K562 (cell line): ENCODE results near the gene NKAPL. TPM values are rescaled to one million over a fixed set of nuclear protein-coding genes. Genes with fewer than 3 reads are reported as not detected.

Source experiments
- CBX5 ChIP-seq: IDR thresholded peaks from 2 replicates; pipeline ENCODE4 v1.6.1; 2014; ENCODE audit warnings: low read depth, borderline replicate concordance
- CC2D1A ChIP-seq: fragments of 450-650 bp; IDR thresholded peaks from 2 replicates; pipeline ENCODE4 v1.6.1; 2017; ENCODE audit warnings: mild to moderate bottlenecking
- CHD2 ChIP-seq: IDR thresholded peaks from 2 replicates; pipeline ENCODE4 v1.6.1; 2011; ENCODE audit warnings: low read depth, low read length
- ETV6 ChIP-seq, 3 experiments: fragments of 150-350 bp in 1 of 3; sonication (generic) in 1 of 3; formaldehyde crosslinking in 1 of 3; IDR thresholded peaks; 2 replicates each; pipeline versions ENCODE4 v1.6.1 to v1.8.0; 2014 to 2022; ENCODE audit warnings: borderline replicate concordance in 2 of 3, low read depth in 2 of 3, antibody characterized with exemption in 1 of 3, low read length in 1 of 3, mild to moderate bottlenecking in 1 of 3, missing genetic modification reagents in 1 of 3
- FOXJ3 ChIP-seq: sonication (generic); formaldehyde crosslinking; IDR thresholded peaks from 2 replicates; pipeline ENCODE4 v1.4.0; 2020; ENCODE audit warnings: mild to moderate bottlenecking, missing genetic modification reagents
- GABPB1 ChIP-seq: sonication (generic); formaldehyde crosslinking; IDR thresholded peaks from 2 replicates; pipeline ENCODE4 v1.8.0; 2022; ENCODE audit warnings: mild to moderate bottlenecking, missing genetic modification reagents
- HDAC2 ChIP-seq: fragments of 450-650 bp; IDR thresholded peaks from 2 replicates; pipeline ENCODE4 v1.6.1; 2016; ENCODE audit warnings: mild to moderate bottlenecking
- HDAC3 ChIP-seq: fragments of 450-650 bp; IDR thresholded peaks from 2 replicates; pipeline ENCODE4 v1.6.1; 2018; ENCODE audit warnings: borderline replicate concordance, mild to moderate bottlenecking, moderate library complexity; ENCODE audit not compliant: partially characterized antibody
- HDGF ChIP-seq: fragments of 450-650 bp; IDR thresholded peaks from 2 replicates; pipeline ENCODE4 v1.6.1; 2016
- MYBL2 ChIP-seq, 2 experiments: fragments of 450-650 bp in 1 of 2; sonication (generic) in 1 of 2; formaldehyde crosslinking in 1 of 2; IDR thresholded peaks; 2 replicates each; pipeline versions ENCODE4 v1.6.1 to v1.8.1; 2017 to 2022; ENCODE audit warnings: borderline replicate concordance in 1 of 2, inconsistent platforms in 1 of 2, low read depth in 1 of 2, mild to moderate bottlenecking in 1 of 2, missing genetic modification reagents in 1 of 2, moderate library complexity in 1 of 2
- NELFE ChIP-seq: IDR thresholded peaks from 2 replicates; pipeline ENCODE4 v1.6.1; 2011; ENCODE audit warnings: mild to moderate bottlenecking; ENCODE audit not compliant: insufficient read depth, insufficient read length
- NR1H2 ChIP-seq: sonication (generic); formaldehyde crosslinking; IDR thresholded peaks from 2 replicates; pipeline ENCODE4 v1.4.0; 2020; ENCODE audit warnings: mild to moderate bottlenecking, missing genetic modification reagents
- NRF1 ChIP-seq, 2 experiments: fragments of 450-650 bp; IDR thresholded peaks in 1 of 2; conservative IDR thresholded peaks in 1 of 2; 2 replicates each; pipeline ENCODE4 v1.6.1; 2014; ENCODE audit warnings: mild to moderate bottlenecking in 2 of 2
- PHB ChIP-seq: fragments of 250-450 bp; sonication (Bioruptor Pico); IDR thresholded peaks from 2 replicates; pipeline ENCODE4 v1.5.0; 2021
- RCOR1 ChIP-seq, 2 experiments: IDR thresholded peaks; 2 replicates each; pipeline ENCODE4 v1.6.1; 2012; ENCODE audit warnings: low read depth in 2 of 2, low read length in 2 of 2, borderline replicate concordance in 1 of 2, improper control_type of control experiment in 1 of 2
- RFX1 ChIP-seq: fragments of 450-650 bp; IDR thresholded peaks from 2 replicates; pipeline ENCODE4 v1.6.1; 2016; ENCODE audit warnings: mild to moderate bottlenecking, moderate library complexity
- SIN3A ChIP-seq, 2 experiments: fragments of 150-350 bp in 1 of 2; IDR thresholded peaks; 2 replicates each; pipeline ENCODE4 v1.6.1; 2011 to 2016; ENCODE audit warnings: borderline replicate concordance in 2 of 2, low read depth in 2 of 2, low read length in 2 of 2, mild to moderate bottlenecking in 2 of 2, moderate library complexity in 2 of 2; ENCODE audit not compliant: control insufficient read depth in 1 of 2
- SIX5 ChIP-seq, 2 experiments: IDR thresholded peaks; 2 replicates each; pipeline ENCODE4 v1.6.1; 2011; ENCODE audit warnings: low read length in 2 of 2, borderline replicate concordance in 1 of 2, low read depth in 1 of 2, mild to moderate bottlenecking in 1 of 2, moderate library complexity in 1 of 2; ENCODE audit not compliant: insufficient read depth in 1 of 2
- SLC30A9 ChIP-seq: fragments of 250-450 bp; sonication (Bioruptor Pico); IDR thresholded peaks from 2 replicates; pipeline ENCODE4 v1.8.0; 2022; ENCODE audit warnings: mild to moderate bottlenecking, moderate library complexity
- SMARCA4 ChIP-seq: fragments of 450-650 bp; IDR thresholded peaks from 2 replicates; pipeline ENCODE4 v1.6.1; 2016
- SMC3 ChIP-seq: conservative IDR thresholded peaks from 2 replicates; pipeline ENCODE4 v1.6.1; 2011; ENCODE audit warnings: low read depth, low read length, improper control_type of control experiment; ENCODE audit not compliant: insufficient read depth
- TGIF2 ChIP-seq: sonication (generic); formaldehyde crosslinking; IDR thresholded peaks from 2 replicates; pipeline ENCODE4 v1.8.1; 2022; ENCODE audit warnings: mild to moderate bottlenecking, missing genetic modification reagents, moderate library complexity
- ZBTB1 ChIP-seq: sonication (generic); formaldehyde crosslinking; IDR thresholded peaks from 2 replicates; pipeline ENCODE4 v1.8.1; 2023; ENCODE audit warnings: missing genetic modification reagents, low read depth, mild to moderate bottlenecking, borderline replicate concordance
- ZBTB8A ChIP-seq: fragments of 450-650 bp; IDR thresholded peaks from 2 replicates; pipeline ENCODE4 v1.6.1; 2018; ENCODE audit warnings: mild to moderate bottlenecking, moderate library complexity; ENCODE audit not compliant: partially characterized antibody
- ZNF778 ChIP-seq: fragments of 450-650 bp; formaldehyde crosslinking; IDR thresholded peaks from 2 replicates; pipeline ENCODE4 v1.4.0; 2020; ENCODE audit warnings: mild to moderate bottlenecking, moderate library complexity
- polyA plus RNA-seq, 8 experiments: library from polyadenylated mRNA; depleted of rRNA in 4 of 8; stranded (reverse) in 5 of 8; unstranded in 3 of 8; fragments of >200 nt; fragmentation: Nextera tagmentation in 2 of 8; fragmentation: Illumina TruSeq in 1 of 8; extraction: Ambion mirVana in 2 of 8; extraction: Trizol in 1 of 8; gene quantifications; 2 replicates each; pipeline versions ENCODE4 v1.2.1 to v1.2.3, GENCODE V29; 2011 to 2014; ENCODE audit warnings: inconsistent platforms in 1 of 8, missing spikeins in 1 of 8
- total RNA-seq, 7 experiments: library from RNA; depleted of rRNA in 6 of 7; stranded (reverse); fragments of >200 nt in 6 of 7; fragmentation: Illumina TruSeq in 2 of 7; extraction: Trizol in 2 of 7; gene quantifications; 2 replicates each; pipeline versions ENCODE4 v1.2.1 to v1.2.3, GENCODE V29; 2011 to 2021; ENCODE audit warnings: low replicate concordance in 1 of 7
- TF ChIP-seq, protein P1 (sequence below): fragments of 450-650 bp; formaldehyde crosslinking; IDR thresholded peaks from 2 replicates; pipeline ENCODE4 v1.4.0; 2022; ENCODE audit warnings: missing genetic modification characterization
- TF ChIP-seq, protein P2 (sequence below): fragments of 250-450 bp; sonication (Bioruptor Pico); IDR thresholded peaks from 2 replicates; pipeline ENCODE4 v1.4.0; 2020; ENCODE audit warnings: mild to moderate bottlenecking, moderate library complexity

Gene NKAPL
- total and polyA plus RNA-seq, 9 of the 15 experiments (the other 6 are each of a cell fraction or from before 2014, with no cell fraction given) = not detected

DNA sequence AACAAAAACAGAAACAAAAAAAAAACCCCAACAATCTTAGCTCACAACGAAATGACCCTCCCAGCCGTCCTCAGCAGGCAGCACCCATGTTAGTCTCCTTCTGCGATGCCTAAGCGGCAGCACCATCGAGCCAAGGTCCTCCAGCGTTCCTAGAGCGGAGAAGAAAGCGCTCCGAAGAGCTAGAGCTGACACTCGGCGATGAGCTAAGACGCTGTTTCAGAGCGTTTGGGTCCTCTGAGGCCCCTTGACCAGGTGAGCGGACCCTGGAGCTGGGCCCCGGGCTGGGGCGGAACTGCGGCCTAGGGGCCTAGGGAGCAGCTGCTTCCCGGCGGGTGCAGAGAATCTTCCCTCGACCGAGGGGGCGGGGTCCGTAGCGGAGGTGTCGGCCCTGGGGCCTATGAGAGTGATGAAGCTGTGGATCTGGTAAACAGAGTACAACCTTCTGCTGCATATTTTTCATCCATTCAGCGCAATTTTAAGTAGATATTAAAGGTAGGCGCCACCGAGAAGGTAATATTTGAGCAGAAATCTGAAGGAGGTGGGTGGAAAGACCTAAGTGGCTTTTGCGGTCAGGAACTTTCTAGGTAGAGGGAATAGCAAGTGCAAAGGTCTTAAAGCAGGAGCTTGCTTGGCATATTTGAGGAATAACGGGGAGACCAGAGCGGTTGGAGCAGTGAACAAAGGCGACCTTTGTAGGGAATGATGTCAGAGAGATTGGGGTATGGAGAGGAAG lies 8.0 kb downstream of the NKAPL start, which contains the start of gene ZSCAN26 (continued):
- TF ChIP-seq HDAC3 = no peak
- no peak for TF ChIP-seq ETV6 (IDR thresholded peaks at IDR 0.05; ENCODE audit: borderline replicate concordance in 1 of 2, low read depth in 2 of 2, low read length in 1 of 2)
- TF ChIP-seq ETV6 (CRISPR knock-in tag; IDR thresholded peaks at IDR 0.05; ENCODE audit: borderline replicate concordance) = no peak
- TF ChIP-seq GABPB1 = peak; percentile 67
- TF ChIP-seq SMC3 = no peak; the same call in 1 of the 2 replicates
- no peak for TF ChIP-seq SMARCA4
- no peak; the same call in 1 of the 2 replicates for TF ChIP-seq CC2D1A
- TF ChIP-seq ZBTB1 (CRISPR knock-in tag) = no peak
- no peak for TF ChIP-seq SIX5 (IDR thresholded peaks at IDR 0.05; ENCODE audit: borderline replicate concordance in 1 of 2, insufficient read depth in 1 of 2, low read depth in 1 of 2, low read length in 2 of 2)
- peak in 1 of 2 experiments; percentile 91 for TF ChIP-seq SIN3A (IDR thresholded peaks at IDR 0.05; ENCODE audit: borderline replicate concordance in 2 of 2, control insufficient read depth in 1 of 2, low read depth in 2 of 2, low read length in 2 of 2)
- no peak for TF ChIP-seq PHB (CRISPR knock-in tag)
- no peak for TF ChIP-seq NR1H2 (CRISPR knock-in tag)
- TF ChIP-seq MYBL2 (IDR thresholded peaks at IDR 0.05; ENCODE audit: low read depth) = no peak
- no peak for TF ChIP-seq MYBL2 (CRISPR knock-in tag; IDR thresholded peaks at IDR 0.05; ENCODE audit: borderline replicate concordance)
- TF ChIP-seq TGIF2 (CRISPR knock-in tag) = no peak
- TF ChIP-seq CBX5 = no peak
- TF ChIP-seq RFX1 = no peak
- no peak for TF ChIP-seq FOXJ3 (CRISPR knock-in tag)
- TF ChIP-seq HDAC2 = peak; percentile 78; the same call in 1 of the 2 replicates
- TF ChIP-seq, protein P1, sequence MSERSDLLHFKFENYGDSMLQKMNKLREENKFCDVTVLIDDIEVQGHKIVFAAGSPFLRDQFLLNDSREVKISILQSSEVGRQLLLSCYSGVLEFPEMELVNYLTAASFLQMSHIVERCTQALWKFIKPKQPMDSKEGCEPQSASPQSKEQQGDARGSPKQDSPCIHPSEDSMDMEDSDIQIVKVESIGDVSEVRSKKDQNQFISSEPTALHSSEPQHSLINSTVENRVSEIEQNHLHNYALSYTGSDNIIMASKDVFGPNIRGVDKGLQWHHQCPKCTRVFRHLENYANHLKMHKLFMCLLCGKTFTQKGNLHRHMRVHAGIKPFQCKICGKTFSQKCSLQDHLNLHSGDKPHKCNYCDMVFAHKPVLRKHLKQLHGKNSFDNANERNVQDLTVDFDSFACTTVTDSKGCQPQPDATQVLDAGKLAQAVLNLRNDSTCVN (CRISPR knock-in tag) = peak; percentile 87; the same call in 1 of the 2 replicates
- no peak for TF ChIP-seq SLC30A9 (CRISPR knock-in tag)
- no peak for TF ChIP-seq NELFE
- TF ChIP-seq CHD2 = no peak
- TF ChIP-seq ZNF778 (CRISPR knock-in tag) = no peak
- TF ChIP-seq, protein P2, sequence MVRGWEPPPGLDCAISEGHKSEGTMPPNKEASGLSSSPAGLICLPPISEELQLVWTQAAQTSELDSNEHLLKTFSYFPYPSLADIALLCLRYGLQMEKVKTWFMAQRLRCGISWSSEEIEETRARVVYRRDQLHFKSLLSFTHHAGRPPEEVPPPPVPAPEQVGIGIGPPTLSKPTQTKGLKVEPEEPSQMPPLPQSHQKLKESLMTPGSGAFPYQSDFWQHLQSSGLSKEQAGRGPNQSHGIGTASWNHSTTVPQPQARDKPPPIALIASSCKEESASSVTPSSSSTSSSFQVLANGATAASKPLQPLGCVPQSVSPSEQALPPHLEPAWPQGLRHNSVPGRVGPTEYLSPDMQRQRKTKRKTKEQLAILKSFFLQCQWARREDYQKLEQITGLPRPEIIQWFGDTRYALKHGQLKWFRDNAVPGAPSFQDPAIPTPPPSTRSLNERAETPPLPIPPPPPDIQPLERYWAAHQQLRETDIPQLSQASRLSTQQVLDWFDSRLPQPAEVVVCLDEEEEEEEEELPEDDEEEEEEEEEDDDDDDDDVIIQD (CRISPR knock-in tag) = peak; percentile 23; the same call in 1 of the 2 replicates
- no peak for TF ChIP-seq ZBTB8A
- peak in 1 of 2 experiments; percentile 83; a peak in 2 of 4 replicates for TF ChIP-seq RCOR1 (IDR thresholded peaks at IDR 0.05; ENCODE audit: borderline replicate concordance in 1 of 2, low read depth in 2 of 2, low read length in 2 of 2)
- TF ChIP-seq NRF1 (conservative IDR thresholded peaks at IDR 0.05 in 1 of 2, IDR thresholded peaks at IDR 0.05 in 1 of 2) = peak; percentile 14 to 46; a peak in 1 of 4 replicates
- peak; percentile 81 for TF ChIP-seq HDGF
